Epithelial cell of proximal tubule (primary cell): ENCODE measurements around the gene PIR. TPM values are rescaled to one million over a fixed set of nuclear protein-coding genes. Genes with fewer than 3 reads are reported as not detected.

Experiments used
- DNase-seq: peaks from one replicate; pipeline ENCODE4 v3.0.0-alpha.2; 2011; ENCODE audit warnings: low read depth
- H3K4me3 ChIP-seq: 2 replicates; pipeline ENCODE4 v1.5.1; 2011; ENCODE audit warnings: low read depth, mild to moderate bottlenecking, low read length
- CTCF ChIP-seq: conservative IDR thresholded peaks from 2 replicates; pipeline ENCODE4 v1.5.1; 2012; ENCODE audit warnings: low read depth, mild to moderate bottlenecking, low read length
- total RNA-seq: library from RNA; depleted of rRNA; stranded (reverse); fragments of >200 nt; gene quantifications from 2 replicates; pipeline ENCODE4 v1.2.3, GENCODE V29; 2015

The PIR gene
- total RNA-seq, 1 donor from 2014 or later: 12.7 TPM

- no peak for DNase-seq
- TF ChIP-seq CTCF: no peak
- no peak overlapping the region for H3K4me3 ChIP-seq
These were observed 20.6 kb downstream of the PIR start for GRCh38 chrX:15472531-15472930.

GRCh38 chrX:15471028-15471427, 22.1 kb downstream of the PIR start:
- H3K4me3 ChIP-seq: no peak overlapping the region

GRCh38 chrX:15469613-15470012, 23.5 kb downstream of the PIR start:
- no peak for DNase-seq
- no peak overlapping the region for H3K4me3 ChIP-seq
- no peak for TF ChIP-seq CTCF

More at GRCh38 chrX:15471028-15471427, 22.1 kb downstream of the PIR start:
- TF ChIP-seq CTCF: peak; percentile 76
- no peak for DNase-seq

- DNase-seq: no peak
- no peak overlapping the region for H3K4me3 ChIP-seq
- TF ChIP-seq CTCF: peak; percentile 47
These were observed 25.1 kb downstream of the PIR start for GRCh38 chrX:15468036-15468435.

GRCh38 chrX:15465896-15466651, 27.1 kb downstream of the PIR start:
- DNase-seq: no peak
- TF ChIP-seq CTCF: peak; percentile 13
- no peak overlapping the region for H3K4me3 ChIP-seq

GRCh38 chrX:15465347-15465746, 27.8 kb downstream of the PIR start:
- no peak for DNase-seq

More at GRCh38 chrX:15465347-15465746, 27.8 kb downstream of the PIR start:
- TF ChIP-seq CTCF: no peak
- H3K4me3 ChIP-seq: no peak overlapping the region
